NB4 (cell line): Measurements from ENCODE around the gene FBXL17.

ENCODE experiments used
- DNase-seq: peaks from one replicate; pipeline ENCODE4 v3.0.0; 2010; ENCODE audit warnings: low read depth
- H3K4me3 ChIP-seq: one replicate; pipeline ENCODE4 v1.5.1; 2011; ENCODE audit warnings: mild to moderate bottlenecking, low read depth, low read length, moderate library complexity
- MYC ChIP-seq: IDR thresholded peaks from 2 replicates; pipeline ENCODE4 v1.6.1; 2011; ENCODE audit warnings: low read depth, low read length
- POLR2A ChIP-seq: IDR thresholded peaks from 2 replicates; pipeline ENCODE4 v1.6.1; 2011; ENCODE audit warnings: mild to moderate bottlenecking; ENCODE audit not compliant: insufficient read length; ENCODE audit errors: extremely low read depth
- TF ChIP-seq, protein P1 (sequence below): IDR thresholded peaks from one replicate; pipeline ENCODE4 v1.5.1; 2012; ENCODE audit warnings: low read depth, low read length
- TF ChIP-seq, protein P2 (sequence below): IDR thresholded peaks from 2 replicates; pipeline ENCODE4 v1.6.1; 2011; ENCODE audit warnings: low read depth, low read length

FBXL17 gene

DNA sequence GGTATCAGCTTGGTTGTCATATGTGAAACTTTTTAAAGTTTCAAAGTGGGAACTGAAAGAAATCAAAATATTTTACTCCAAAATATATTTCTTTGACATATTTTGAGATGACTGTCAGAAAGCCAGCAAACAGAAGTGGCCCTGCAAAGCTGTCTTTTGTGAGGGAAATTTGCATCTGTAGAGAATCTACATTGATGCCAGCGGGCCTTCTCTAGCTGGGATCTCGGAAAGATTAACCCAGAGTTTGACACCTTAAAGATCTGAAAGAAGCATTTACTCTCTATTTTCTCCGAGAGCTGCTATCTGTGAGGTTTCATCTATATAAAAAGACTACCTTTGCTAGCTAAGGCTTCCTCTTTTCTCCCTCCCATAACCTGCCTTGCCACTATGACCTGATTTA, 303.6 kb downstream of the FBXL17 start:
- no peak for DNase-seq
- TF ChIP-seq, protein P1, sequence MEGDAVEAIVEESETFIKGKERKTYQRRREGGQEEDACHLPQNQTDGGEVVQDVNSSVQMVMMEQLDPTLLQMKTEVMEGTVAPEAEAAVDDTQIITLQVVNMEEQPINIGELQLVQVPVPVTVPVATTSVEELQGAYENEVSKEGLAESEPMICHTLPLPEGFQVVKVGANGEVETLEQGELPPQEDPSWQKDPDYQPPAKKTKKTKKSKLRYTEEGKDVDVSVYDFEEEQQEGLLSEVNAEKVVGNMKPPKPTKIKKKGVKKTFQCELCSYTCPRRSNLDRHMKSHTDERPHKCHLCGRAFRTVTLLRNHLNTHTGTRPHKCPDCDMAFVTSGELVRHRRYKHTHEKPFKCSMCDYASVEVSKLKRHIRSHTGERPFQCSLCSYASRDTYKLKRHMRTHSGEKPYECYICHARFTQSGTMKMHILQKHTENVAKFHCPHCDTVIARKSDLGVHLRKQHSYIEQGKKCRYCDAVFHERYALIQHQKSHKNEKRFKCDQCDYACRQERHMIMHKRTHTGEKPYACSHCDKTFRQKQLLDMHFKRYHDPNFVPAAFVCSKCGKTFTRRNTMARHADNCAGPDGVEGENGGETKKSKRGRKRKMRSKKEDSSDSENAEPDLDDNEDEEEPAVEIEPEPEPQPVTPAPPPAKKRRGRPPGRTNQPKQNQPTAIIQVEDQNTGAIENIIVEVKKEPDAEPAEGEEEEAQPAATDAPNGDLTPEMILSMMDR, result no peak
- TF ChIP-seq, protein P2, sequence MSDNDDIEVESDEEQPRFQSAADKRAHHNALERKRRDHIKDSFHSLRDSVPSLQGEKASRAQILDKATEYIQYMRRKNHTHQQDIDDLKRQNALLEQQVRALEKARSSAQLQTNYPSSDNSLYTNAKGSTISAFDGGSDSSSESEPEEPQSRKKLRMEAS, result no peak
- TF ChIP-seq POLR2A (no peak), MYC (no peak)
- no peak overlapping the region for H3K4me3 ChIP-seq

DNA sequence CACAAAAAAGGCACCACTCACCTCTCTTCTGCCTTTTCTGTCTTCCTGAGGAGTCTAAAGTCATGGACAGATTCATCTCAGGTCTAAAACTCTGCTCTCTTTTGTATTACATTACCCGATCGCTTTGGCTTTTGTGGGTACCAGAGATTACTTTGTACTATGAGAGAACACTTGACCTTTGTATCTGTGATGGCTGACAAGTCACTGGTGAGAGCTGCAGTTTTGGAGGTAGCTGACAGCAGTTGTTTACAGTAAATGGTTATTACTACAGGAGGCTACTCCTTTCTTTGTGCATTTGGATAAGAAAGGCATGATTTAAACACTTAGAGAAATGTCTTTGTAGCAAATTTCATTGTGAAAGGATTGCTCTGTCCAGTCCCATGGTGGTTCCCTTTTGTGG, 307.3 kb downstream of the FBXL17 start:
- no peak overlapping the region for H3K4me3 ChIP-seq
- DNase-seq, result no peak
- TF ChIP-seq, protein P1, result no peak
- TF ChIP-seq MYC (no peak), POLR2A (no peak)
- TF ChIP-seq, protein P2, result no peak

DNA sequence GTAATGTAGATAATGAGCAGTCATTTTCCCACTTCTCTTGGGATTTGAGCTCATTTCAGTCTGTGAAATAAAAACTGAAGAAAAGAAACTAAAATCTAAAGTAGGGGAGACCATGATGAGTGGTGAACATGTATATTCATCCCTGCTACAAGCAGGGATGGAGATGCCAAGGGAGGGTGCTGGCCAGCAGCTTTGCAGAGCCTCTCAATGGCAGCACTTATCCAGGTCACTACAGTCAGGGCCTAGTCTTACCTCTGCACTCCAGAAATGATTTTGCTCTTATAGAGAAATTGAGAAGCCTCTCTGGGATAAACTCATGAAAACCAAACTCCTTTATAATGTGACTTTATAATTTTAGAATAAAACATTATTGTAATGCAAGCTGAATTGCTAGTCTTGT, 317.6 kb downstream of the FBXL17 start:
- DNase-seq, result no peak
- TF ChIP-seq POLR2A (no peak), MYC (no peak)
- H3K4me3 ChIP-seq, result no peak overlapping the region

DNA sequence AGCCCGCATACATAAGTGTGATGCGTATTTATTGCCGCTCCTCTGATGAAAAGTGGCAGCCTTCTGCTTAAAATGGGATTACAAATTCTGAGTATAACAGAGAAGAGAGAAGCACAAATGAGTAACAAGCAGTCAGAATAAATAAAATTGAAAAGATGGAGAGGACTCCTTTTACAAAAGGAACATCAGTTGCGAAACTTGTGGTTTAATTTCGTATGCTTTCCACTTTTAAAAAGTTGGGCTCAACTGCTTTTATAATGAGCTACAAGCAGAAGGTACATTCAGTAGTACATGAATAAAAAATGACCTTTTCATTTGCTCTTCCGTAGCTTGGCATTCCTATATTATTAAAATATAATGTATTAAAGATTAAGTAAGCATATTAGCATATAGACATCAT, 320.0 kb downstream of the FBXL17 start:
- DNase-seq, result peak; percentile 57
- TF ChIP-seq, protein P2, result no peak
- TF ChIP-seq POLR2A (no peak), MYC (no peak)
- TF ChIP-seq, protein P1, result no peak
- H3K4me3 ChIP-seq, result no peak overlapping the region

DNA sequence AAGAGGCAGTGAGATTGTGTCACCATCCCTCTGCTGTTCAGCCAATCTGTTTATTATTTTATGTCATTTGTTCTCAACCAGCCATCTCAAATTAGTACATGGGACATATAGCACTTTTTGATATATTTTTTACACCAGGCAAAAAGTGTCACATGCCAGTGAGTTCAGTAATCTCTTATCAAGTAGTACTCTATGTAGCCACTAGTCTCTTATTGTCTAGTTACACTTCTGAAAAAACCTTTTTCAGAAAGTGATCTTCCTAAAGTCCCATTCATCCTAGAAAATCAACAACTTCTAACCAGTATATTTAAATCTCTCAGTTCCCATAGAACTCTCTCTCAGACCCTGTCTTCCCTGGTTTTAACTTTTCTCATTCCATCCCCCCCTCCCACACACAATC, 321.6 kb downstream of the FBXL17 start:
- no peak overlapping the region for H3K4me3 ChIP-seq
- DNase-seq, result no peak
- TF ChIP-seq, protein P2, result no peak
- TF ChIP-seq, protein P1, result no peak
- TF ChIP-seq POLR2A, result no peak
- no peak for TF ChIP-seq MYC

DNA sequence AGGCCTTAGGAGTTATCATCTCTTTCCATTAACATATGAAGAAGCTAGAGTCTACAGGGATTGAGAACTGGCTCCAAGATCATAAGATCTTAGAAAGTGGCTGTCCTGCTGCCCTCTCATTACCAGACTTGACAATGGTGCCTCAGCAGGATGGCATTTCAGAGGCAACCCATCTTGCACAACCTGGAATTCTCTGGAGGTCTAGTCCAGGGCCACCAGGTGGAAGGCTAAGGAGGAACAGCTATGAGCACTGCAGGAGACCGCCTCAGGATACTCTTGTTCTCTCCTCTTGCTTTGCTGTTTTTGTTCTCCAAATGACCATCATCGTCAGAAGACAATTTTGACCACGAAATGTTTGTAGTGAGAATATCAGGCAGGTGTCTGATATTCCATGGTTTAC, 322.6 kb downstream of the FBXL17 start:
- TF ChIP-seq MYC, result no peak
- TF ChIP-seq POLR2A, result no peak
- TF ChIP-seq, protein P2, result no peak
- TF ChIP-seq, protein P1, result no peak
- DNase-seq, result no peak

More for the DNA sequence above, 322.6 kb downstream of the FBXL17 start:
- no peak overlapping the region for H3K4me3 ChIP-seq
